ENCODE results near the gene SLC26A1.

- TF ChIP-seq EGR1 (IDR thresholded peaks at IDR 0.05), result no peak
- no peak for TF ChIP-seq YY1 (IDR thresholded peaks at IDR 0.05; ENCODE audit: low read depth)
- no peak for TF ChIP-seq EP300 (IDR thresholded peaks at IDR 0.05; ENCODE audit: borderline replicate concordance)
- TF ChIP-seq RAD21 (IDR thresholded peaks at IDR 0.05; ENCODE audit: low read depth), result no peak
- peak; percentile 80 for TF ChIP-seq MAX (IDR thresholded peaks at IDR 0.05)
- TF ChIP-seq TEAD4 (IDR thresholded peaks at IDR 0.05), result 0 out of 2 replicates have a peak, but pooled peaks have one; percentile 8
Observed at GRCh38 chr4:1010395-1011021, 17.3 kb upstream of the SLC26A1 start.

Data from Ishikawa (cell line).